HG03457 (cell line): ENCODE measurements around the gene EPHB2.
"Not testable (repeated sequence)": the region's sequence is repeated elsewhere in the genome, so short reads cannot be mapped to it uniquely, and the experiment has no call there.

Experiments
- ATAC-seq: cut with Tn5 transposase; IDR thresholded peaks from one replicate; pipeline ENCODE4 v1.9.1; 2021; ENCODE audit warnings: moderate number of reproducible peaks; ENCODE audit not compliant: unreplicated experiment

The EPHB2 gene

DNA sequence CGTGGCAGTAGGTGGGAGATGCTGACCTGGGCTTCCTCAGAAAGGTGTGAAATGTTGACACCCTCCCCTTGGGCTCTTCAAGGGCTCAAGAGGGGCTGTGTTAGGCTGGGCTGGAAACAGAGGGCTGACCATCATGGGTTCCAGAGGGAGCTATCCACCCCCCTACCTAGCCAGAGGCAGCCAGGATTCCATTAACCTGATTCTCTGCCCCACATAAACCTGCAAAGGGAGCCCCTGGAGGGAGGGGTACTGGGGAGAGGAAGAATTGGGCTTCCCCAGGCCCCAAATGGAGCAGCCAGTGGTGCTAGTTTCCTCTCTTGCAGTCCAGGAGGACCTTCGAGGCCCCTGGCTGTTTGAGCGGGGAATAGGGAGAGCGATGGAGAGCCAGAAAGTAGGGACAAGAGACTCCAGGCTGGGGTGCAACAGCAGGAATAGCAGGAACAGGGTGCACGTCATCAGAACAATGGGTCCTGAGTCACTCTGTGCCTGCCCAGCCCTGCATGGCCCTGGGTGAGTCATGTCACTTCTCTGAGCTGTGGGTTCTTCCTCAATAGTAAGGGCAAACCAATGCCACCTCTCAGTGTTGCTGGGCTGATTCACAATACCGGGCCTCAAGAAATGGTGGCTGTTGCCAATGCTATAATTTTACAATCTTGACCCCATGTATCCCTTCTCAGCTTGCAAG lies 121.2 kb downstream of the EPHB2 start:
- no peak for ATAC-seq

GRCh38 chr1:22832414-22832786 lies 121.8 kb downstream of the EPHB2 start:
- ATAC-seq = no peak

DNA sequence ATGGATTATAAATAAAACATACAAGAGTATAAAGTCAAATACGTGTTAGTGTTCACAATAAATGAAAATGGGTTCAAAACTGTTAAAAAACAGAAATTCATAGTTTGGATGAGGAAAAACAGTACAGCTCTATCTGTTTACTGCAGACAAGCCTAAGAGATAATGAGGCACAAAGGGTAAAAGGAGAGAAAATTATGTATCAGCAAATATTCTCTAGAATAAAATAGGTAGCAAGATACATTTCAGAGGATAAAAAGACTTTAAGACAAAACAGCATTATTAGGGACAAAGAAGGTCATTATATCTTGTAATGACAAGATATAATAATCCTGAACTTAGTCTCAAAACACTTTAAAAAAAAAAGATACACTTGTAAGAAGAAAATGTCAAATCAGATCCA lies 123.1 kb downstream of the EPHB2 start:
- no peak for ATAC-seq

- not testable (repeated sequence) for ATAC-seq
Observed at GRCh38 chr1:22834420-22834819, 123.8 kb downstream of the EPHB2 start.

DNA sequence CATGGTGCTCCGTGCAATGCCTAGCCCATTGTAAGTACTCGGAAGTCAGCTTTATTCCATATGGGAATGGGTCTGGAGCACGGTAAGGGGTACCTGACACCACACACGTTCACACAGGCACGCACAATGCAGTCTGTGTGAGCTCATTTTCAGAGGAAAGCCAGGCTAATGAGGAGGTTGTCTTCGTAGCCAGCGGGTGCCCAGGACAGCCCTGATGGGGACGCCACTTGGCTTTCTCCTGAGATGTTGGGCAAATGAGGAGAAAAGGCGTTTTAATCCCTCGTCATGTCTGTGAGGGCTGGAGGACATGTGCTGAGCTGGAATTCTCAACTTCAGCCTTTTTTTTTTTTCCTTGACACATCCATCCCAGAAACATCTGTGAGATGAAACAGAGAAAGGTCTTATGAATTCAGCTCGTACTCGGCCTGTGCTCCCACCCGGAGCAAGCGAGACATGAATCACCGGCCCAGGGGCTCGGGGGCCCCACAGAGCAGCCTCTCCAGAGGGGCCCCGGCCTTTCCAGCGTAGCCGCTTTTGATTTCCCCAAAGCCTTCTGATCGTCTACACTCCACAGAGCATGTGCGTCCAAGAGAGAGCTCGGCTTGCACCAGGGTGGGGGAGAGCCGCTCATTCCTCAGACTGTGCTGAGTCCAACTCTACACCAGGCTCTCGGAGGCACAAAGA lies 125.1 kb downstream of the EPHB2 start:
- ATAC-seq = no peak

DNA sequence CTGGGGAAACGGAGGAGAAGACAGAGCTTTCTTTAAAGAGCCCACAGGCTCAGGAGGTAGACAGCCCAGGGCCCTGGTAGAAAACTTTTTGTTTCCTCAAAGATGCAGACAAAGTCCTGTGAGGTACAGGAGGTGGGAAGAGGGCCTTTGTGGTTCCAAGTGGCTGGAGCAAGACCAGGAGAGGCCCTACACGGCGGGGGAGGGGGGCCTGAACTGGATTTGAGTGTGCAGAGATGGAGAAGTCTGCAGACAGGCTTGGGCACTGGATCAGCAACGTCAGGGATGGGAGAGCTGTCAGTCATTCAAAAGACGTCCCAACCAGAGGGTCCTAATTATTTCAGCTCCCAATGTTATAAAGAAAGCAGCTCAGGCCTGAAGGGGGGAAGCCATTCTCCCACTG lies 126.2 kb downstream of the EPHB2 start:
- no peak for ATAC-seq

DNA sequence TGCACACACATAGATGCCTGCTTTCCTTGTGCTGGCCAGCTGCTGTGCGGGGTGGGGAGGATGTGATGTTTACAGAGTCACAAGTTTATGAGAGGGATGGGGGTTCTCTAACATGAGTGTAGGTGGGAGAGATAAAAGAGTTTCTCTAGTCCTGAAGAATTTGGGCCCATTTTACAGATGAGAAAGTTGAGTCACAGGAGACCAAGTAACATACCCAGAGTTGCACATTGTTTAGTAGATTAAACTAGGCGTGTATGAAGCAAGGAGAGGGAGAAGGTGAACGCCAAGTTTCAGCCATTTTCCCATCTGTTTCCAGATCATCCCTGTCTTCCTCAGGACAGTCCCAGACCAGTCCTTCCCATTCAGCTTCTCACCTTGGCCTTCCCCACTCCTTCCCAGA lies 126.7 kb downstream of the EPHB2 start:
- ATAC-seq = no peak

GRCh38 chr1:22838965-22839364 lies 128.3 kb downstream of the EPHB2 start:
- ATAC-seq = no peak

DNA sequence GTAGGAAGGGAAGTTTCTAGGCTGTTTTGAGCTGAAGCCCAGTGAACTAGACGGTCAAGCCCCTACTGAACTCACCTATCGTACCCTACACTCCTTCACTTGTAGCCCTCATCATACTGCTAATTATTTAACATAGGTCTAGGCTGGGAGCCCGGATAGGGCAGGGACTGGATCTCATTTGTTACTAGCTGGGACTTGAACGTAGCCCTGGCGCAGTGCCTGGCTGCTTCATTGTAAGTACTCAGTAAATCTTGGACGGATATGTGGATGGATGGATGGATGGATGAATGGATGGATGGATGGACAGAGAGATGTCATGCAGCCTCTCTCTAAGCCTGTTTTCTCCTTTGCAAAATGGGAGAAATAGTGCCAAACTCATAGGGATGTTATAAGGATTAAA lies 129.2 kb downstream of the EPHB2 start:
- no peak for ATAC-seq

- ATAC-seq = no peak
Observed at GRCh38 chr1:22841142-22841541, 130.5 kb downstream of the EPHB2 start.

DNA sequence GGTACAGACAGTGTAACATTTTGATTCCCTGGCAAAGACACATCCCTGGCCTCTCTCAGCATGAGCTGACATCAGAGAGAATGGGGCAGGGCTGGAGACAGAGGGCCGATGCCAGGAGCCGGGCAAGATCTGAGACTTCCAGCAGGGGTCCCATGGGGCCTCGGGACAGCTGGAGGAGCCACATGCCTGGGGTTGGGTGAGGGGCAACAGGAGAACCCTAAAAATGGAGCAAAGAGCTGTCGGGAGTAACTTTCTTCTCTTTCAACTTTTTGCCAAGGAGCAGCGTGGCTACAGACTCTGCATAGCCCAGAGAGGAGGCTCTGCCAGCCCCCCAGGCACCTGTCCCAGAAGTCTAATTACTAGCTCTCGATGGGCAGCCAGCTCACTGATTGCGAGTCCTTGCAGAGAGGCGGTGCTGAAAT lies 131.2 kb downstream of the EPHB2 start:
- ATAC-seq = no peak

GRCh38 chr1:22843441-22844183 lies 133.0 kb downstream of the EPHB2 start:
- not testable (repeated sequence) for ATAC-seq

DNA sequence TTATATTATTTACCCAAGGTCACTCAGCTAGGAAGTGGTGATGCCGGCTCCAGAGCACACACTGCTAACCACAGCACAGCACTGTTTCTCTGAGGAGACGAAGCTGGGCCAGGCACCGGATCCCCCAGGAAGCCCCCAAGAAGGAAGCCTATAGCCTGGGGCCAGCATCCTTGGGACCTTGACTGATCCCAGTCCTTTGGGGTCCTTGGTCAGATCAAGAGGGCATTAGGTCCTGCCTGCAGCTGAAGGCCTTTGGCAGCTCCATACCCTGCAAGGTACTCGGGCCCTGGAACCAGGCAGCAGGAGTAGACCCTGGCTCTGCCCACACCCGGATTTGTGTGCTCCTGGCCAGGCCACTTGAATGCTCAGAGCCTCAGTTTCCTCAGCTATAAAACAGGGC lies 134.0 kb downstream of the EPHB2 start:
- ATAC-seq = no peak

DNA sequence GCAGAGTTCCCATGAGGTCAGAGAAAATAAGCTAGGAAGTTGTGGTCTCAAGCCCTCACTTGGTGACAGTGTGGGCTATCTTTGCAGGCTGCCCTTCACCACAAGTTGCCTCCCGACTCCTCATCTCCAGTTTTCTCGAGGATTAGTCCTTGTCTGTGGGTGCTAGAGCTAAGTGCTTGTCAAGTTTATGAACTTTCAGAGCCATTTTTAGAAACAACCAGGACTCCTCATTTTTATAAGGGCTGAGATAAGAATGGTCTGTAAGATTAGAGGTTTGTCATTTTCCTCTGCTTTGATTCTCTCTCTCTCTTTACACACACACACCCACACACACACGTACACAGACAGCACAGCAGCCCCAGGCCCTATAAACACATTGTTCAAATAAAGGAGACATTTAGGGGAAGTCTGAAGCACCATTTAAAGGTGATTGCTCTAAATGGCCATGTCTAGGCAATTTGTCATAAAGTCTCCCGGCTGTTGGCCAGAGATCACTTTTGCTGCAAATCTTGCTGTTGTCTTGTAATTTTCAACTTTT lies 134.8 kb downstream of the EPHB2 start:
- ATAC-seq = no peak

DNA sequence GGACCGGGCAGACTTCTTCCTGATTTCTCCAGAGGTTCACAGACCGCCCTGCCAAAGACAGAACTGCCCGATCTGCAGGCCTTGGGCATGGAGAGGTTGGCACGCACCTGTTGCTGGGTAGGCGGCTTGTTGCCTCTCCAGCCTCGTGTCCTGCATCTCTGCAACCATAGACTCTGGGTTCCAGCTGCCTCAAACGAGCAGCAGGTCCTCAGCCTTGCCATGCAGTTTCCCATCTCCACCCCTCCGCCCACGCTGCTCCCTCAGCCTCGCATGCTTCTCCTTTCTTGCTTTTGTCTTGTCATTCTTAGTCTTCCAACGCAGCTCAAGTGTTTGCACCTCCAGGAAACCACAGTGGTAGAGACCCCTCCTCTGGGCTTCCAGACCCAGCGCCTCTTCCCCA lies 135.8 kb downstream of the EPHB2 start:
- ATAC-seq = no peak

DNA sequence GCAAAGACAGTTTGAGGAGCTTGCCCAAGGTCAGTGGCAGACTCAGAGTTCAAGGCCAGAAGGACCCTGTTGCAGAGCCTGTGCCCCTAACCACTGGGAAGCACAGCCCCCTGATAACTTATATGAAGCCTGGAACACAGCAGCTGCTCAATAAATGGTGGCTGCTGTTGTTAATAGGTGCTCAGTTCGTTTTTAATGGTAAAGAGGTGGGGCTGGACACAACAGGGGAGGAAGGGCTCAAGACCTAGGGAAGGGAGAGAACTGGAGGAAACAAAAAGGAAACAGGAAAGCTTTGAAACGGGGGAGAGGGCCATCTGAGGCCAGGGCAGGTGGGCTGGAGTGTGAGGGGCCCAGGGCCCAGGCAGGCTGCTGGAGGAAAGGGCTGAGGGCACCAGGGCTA lies 136.6 kb downstream of the EPHB2 start:
- ATAC-seq = no peak

DNA sequence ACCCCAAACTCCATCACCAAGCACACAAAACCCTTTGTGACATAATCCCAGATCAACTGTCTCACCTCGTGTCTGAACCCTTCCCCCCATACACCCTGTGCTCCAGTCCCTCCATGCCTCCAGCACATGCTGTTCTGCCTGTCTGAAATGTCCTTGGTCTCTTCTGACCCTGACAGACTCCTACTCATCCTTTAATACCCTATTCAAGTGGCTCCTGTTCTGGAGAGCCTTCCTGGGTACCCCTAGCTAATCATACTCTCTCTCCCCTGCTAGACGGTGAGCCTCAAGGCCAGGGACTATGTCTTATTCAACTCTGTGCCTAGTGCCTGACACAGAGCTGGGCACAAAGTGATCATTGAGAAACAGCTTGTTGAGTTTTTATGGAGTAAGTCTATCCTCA lies 137.1 kb downstream of the EPHB2 start:
- no peak for ATAC-seq

GRCh38 chr1:22848405-22848804 lies 137.8 kb downstream of the EPHB2 start:
- ATAC-seq = no peak

GRCh38 chr1:22849770-22850169 lies 139.1 kb downstream of the EPHB2 start:
- ATAC-seq = no peak

- no peak for ATAC-seq
Observed at GRCh38 chr1:22850281-22850680, 139.6 kb downstream of the EPHB2 start.

- ATAC-seq = no peak
Observed at GRCh38 chr1:22850681-22851080, 140.0 kb downstream of the EPHB2 start.

DNA sequence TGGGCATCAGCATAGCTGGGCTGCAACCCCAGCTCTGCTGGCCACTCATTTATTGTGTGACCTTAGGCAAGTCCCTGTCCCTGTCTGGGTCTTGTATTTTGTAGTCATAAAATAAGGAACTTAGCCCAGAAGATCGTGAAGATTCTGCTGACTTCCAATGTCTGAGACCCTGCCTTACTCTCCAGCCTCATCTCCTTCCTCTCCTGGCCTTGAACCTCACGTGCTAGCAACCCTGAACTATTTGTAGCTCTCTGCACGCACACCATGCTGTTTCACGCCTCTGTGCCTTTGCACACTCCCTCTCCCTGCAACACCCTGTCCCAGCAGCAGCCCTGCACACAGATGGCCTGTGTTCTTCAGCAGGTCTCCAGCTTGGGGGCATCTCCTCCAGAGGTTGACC lies 140.9 kb downstream of the EPHB2 start:
- ATAC-seq = no peak
